ENCODE data around the gene MACF1. TPM values are rescaled to one million over a fixed set of nuclear protein-coding genes. Genes with fewer than 3 reads are reported as not detected.

MACF1 gene
- total RNA-seq, 1 donor, result 554 TPM

GRCh38 chr1:39394059-39394458, 189.6 kb downstream of the MACF1 start:
- no peak for TF ChIP-seq CTCF (IDR thresholded peaks at IDR 0.05; ENCODE audit: insufficient read depth, low read depth, low read length)
- H3K4me3 ChIP-seq (ENCODE audit: low read depth, low read length), result no peak overlapping the region
- no peak for DNase-seq (ENCODE audit: low read depth)

- DNase-seq (ENCODE audit: low read depth), result no peak
Measured at GRCh38 chr1:39394598-39394997, 190.1 kb downstream of the MACF1 start.

GRCh38 chr1:39395357-39395831, 190.9 kb downstream of the MACF1 start:
- TF ChIP-seq CTCF (IDR thresholded peaks at IDR 0.05; ENCODE audit: insufficient read depth, low read depth, low read length), result no peak
- peak; percentile 68 for DNase-seq (ENCODE audit: low read depth)
- no peak overlapping the region for H3K4me3 ChIP-seq (ENCODE audit: low read depth, low read length)

More at GRCh38 chr1:39394598-39394997, 190.1 kb downstream of the MACF1 start:
- H3K4me3 ChIP-seq (ENCODE audit: low read depth, low read length), result no peak overlapping the region
- TF ChIP-seq CTCF (IDR thresholded peaks at IDR 0.05; ENCODE audit: insufficient read depth, low read depth, low read length), result no peak

- no peak for TF ChIP-seq CTCF (IDR thresholded peaks at IDR 0.05; ENCODE audit: insufficient read depth, low read depth, low read length)
- no peak overlapping the region for H3K4me3 ChIP-seq (ENCODE audit: low read depth, low read length)
- DNase-seq (ENCODE audit: low read depth), result no peak
Measured at GRCh38 chr1:39396671-39397070, 192.2 kb downstream of the MACF1 start.

GRCh38 chr1:39397487-39397886, 193.0 kb downstream of the MACF1 start:
- DNase-seq (ENCODE audit: low read depth), result no peak
- H3K4me3 ChIP-seq (ENCODE audit: low read depth, low read length), result no peak overlapping the region
- TF ChIP-seq CTCF (IDR thresholded peaks at IDR 0.05; ENCODE audit: insufficient read depth, low read depth, low read length), result no peak

- DNase-seq (ENCODE audit: low read depth), result peak; percentile 98
- no peak for TF ChIP-seq CTCF (IDR thresholded peaks at IDR 0.05; ENCODE audit: insufficient read depth, low read depth, low read length)
- no peak overlapping the region for H3K4me3 ChIP-seq (ENCODE audit: low read depth, low read length)
Measured at GRCh38 chr1:39398278-39399021, 194.0 kb downstream of the MACF1 start.
